ENCODE data around the gene BABAM1. TPM values are rescaled to one million over a fixed set of nuclear protein-coding genes. Genes with fewer than 3 reads are reported as not detected.

Gene BABAM1
- total and polyA plus RNA-seq, 2 experiments from 2014 or later, result 82.7 to 90.3 TPM

DNA sequence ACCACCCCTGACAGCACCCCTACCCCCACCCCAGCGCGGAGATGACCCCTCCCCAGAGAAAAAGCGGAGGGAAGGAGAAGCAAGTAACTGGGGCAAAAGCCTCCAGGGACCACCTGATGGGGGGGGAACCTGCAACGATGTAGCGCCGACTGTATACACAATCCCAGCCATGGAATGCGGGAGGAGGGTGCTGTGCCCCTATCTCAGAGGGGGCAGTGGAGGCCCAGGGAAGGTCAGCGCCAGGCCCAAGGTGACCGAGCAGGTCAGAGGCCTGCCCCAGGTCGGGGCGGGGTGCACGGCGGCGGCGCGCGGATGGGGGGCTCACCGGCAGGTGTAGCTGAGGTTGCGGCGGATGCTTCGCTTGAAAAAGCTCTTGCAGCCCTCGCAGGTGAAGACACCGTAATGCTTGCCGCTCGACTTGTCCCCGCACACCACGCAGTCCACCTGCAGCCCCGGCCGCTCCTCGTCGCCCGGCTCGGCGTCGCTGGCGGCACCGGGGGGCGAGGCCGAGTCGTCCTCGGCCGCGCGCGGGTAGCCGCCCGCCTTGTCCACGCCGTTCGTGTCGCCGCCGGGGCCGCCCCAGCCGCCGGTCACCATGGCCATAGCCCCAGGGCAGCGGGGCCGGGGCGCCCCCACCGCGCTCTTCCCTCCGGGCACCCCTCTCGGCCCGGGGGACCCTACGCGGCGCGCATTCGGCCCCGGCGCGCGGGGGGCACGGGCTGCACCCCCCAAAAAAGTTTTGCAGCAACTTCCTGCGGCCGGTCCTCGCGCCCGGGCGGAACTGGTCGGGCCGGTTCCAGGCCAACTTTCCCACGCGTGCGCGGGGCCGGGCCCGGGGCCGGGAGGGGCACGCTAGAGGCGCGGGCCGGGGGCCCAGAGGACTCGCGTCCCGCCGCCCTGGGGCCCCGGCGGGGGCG is 22.4 kb upstream of the BABAM1 start:
- 0 out of 2 replicates have a peak, but pooled peaks cover 3% of the 10 kb centered on the region for H3F3A ChIP-seq (ENCODE audit: insufficient read depth)
- in situ Hi-C loops (cut with MboI), result no loop called here
- H3K27me3 ChIP-seq (replicated peaks; ENCODE audit: insufficient read depth), result no peaks in the 10 kb centered on the region
- peak overlapping the region; percentile 71 for H2AFZ ChIP-seq
- TF ChIP-seq EZH2phosphoT487 (IDR thresholded peaks at IDR 0.05; ENCODE audit: insufficient read depth, low read depth), result no peak
- TF ChIP-seq EZH2 (IDR thresholded peaks at IDR 0.05; ENCODE audit: insufficient read depth, poor library complexity, severe bottlenecking), result no peak
- peaks cover 53% of the 10 kb centered on the region for H3K79me2 ChIP-seq (ENCODE audit: insufficient read depth)
- no peaks in the 10 kb centered on the region for H3K9me2 ChIP-seq (ENCODE audit: insufficient read depth)
- H3K4me3 ChIP-seq, result peak overlapping the region; percentile 92
- no peaks in the 10 kb centered on the region for H3K36me3 ChIP-seq (ENCODE audit: low read depth)
- peak overlapping the region; percentile 79 for H3K9ac ChIP-seq
- H3K9me3 ChIP-seq (ENCODE audit: low read depth), result no peaks in the 10 kb centered on the region
- H3K27ac ChIP-seq, result no peak overlapping the region
- WGBS, 2 experiments (ENCODE audit: low coverage in 1 of 2, low lambda C conversion rate in 2 of 2, missing lambda C conversion rate in 2 of 2), result 1 to 2% methylated on average over 37 to 53 of the region's 100 CpGs
- H3K4me2 ChIP-seq (ENCODE audit: unreplicated experiment), result peak overlapping the region; percentile 94
- peak; percentile 49 for DNase-seq
- peaks cover 26% of the 10 kb centered on the region for H3K4me1 ChIP-seq (ENCODE audit: insufficient read depth)
- H4K20me1 ChIP-seq (ENCODE audit: insufficient read depth), result no peaks in the 10 kb centered on the region

- H3K9ac ChIP-seq, result peak within 1 kb of the TSS; percentile 79
- H3F3A ChIP-seq (ENCODE audit: insufficient read depth), result 0 out of 2 replicates have a peak, but pooled peaks cover 3% of the 10 kb centered on the region
- H3K27me3 ChIP-seq (replicated peaks; ENCODE audit: insufficient read depth), result no peaks in the 10 kb centered on the region
- H3K79me2 ChIP-seq (ENCODE audit: insufficient read depth), result peaks cover 46% of the 10 kb centered on the region
- H3K4me2 ChIP-seq (ENCODE audit: unreplicated experiment), result peak within 1 kb of the TSS; percentile 94
- peak within 1 kb of the TSS; percentile 92 for H3K4me3 ChIP-seq
- WGBS, 2 experiments (ENCODE audit: low coverage in 1 of 2, low lambda C conversion rate in 2 of 2, missing lambda C conversion rate in 2 of 2), result no CpG with 5 or more reads among the region's 72 CpGs
- no peaks in the 10 kb centered on the region for H3K9me3 ChIP-seq (ENCODE audit: low read depth)
- TF ChIP-seq EZH2phosphoT487 (IDR thresholded peaks at IDR 0.05; ENCODE audit: insufficient read depth, low read depth) (no peak), EZH2 (IDR thresholded peaks at IDR 0.05; ENCODE audit: insufficient read depth, poor library complexity, severe bottlenecking) (no peak)
- H3K9me2 ChIP-seq (ENCODE audit: insufficient read depth), result no peaks in the 10 kb centered on the region
- no peaks in the 10 kb centered on the region for H3K36me3 ChIP-seq (ENCODE audit: low read depth)
- no peak for DNase-seq
- 0 out of 2 replicates have a peak within 1 kb of the TSS, but pooled peaks have one; percentile 4 for H3K27ac ChIP-seq
- peak within 1 kb of the TSS; percentile 83 for H2AFZ ChIP-seq
- H3K4me1 ChIP-seq (ENCODE audit: insufficient read depth), result peaks cover 26% of the 10 kb centered on the region
- in situ Hi-C loops (cut with MboI), result no loop called here
- no peaks in the 10 kb centered on the region for H4K20me1 ChIP-seq (ENCODE audit: insufficient read depth)
Measured at GRCh38 chr19:17245535-17245984, 21.7 kb upstream of the BABAM1 start, which contains the start of gene NR2F6. Gene NR2F6 (minus strand): TSS chr19:17245919. CDS start chr19:17245220, 699 bp downstream.

- H2AFZ ChIP-seq, result peak overlapping the region; percentile 83
- H3K27me3 ChIP-seq (replicated peaks; ENCODE audit: insufficient read depth), result no peaks in the 10 kb centered on the region
- TF ChIP-seq EZH2 (IDR thresholded peaks at IDR 0.05; ENCODE audit: insufficient read depth, poor library complexity, severe bottlenecking), result no peak
- H4K20me1 ChIP-seq (ENCODE audit: insufficient read depth), result no peaks in the 10 kb centered on the region
- peak overlapping the region; percentile 66 for H3K4me3 ChIP-seq
- WGBS, 2 experiments (ENCODE audit: low coverage in 1 of 2, low lambda C conversion rate in 2 of 2, missing lambda C conversion rate in 2 of 2), result 20 to 21% methylated on average over 21 of the region's 21 CpGs
- H3K4me2 ChIP-seq (ENCODE audit: unreplicated experiment), result peak overlapping the region; percentile 67
- H3K9me2 ChIP-seq (ENCODE audit: insufficient read depth), result no peaks in the 10 kb centered on the region
- H3K9me3 ChIP-seq (ENCODE audit: low read depth), result no peaks in the 10 kb centered on the region
- peaks cover 33% of the 10 kb centered on the region for H3K79me2 ChIP-seq (ENCODE audit: insufficient read depth)
- H3F3A ChIP-seq (ENCODE audit: insufficient read depth), result 0 out of 2 replicates have a peak, but pooled peaks cover 3% of the 10 kb centered on the region
- in situ Hi-C loops (cut with MboI), result no loop called here
- H3K27ac ChIP-seq, result 0 out of 2 replicates have a peak overlapping the region, but pooled peaks have one; percentile 4
- no peaks in the 10 kb centered on the region for H3K36me3 ChIP-seq (ENCODE audit: low read depth)
- H3K4me1 ChIP-seq (ENCODE audit: insufficient read depth), result peaks cover 20% of the 10 kb centered on the region
- peak overlapping the region; percentile 67 for H3K9ac ChIP-seq
- DNase-seq, result peak; percentile 59
Measured at GRCh38 chr19:17246681-17247425, 20.4 kb upstream of the BABAM1 start.
